Measurements from ENCODE around the gene MYO15A. TPM values are rescaled to one million over a fixed set of nuclear protein-coding genes. Genes with fewer than 3 reads are reported as not detected.
A peak's percentile ranks its signal among the peaks of the same experiment; 100 is the strongest.
"Not testable (repeated sequence)": the region's sequence is repeated elsewhere in the genome, so short reads cannot be mapped to it uniquely, and the experiment has no call there.

Gene MYO15A
- total RNA-seq, 1 donor from 2014 or later = 0.31 TPM

DNA sequence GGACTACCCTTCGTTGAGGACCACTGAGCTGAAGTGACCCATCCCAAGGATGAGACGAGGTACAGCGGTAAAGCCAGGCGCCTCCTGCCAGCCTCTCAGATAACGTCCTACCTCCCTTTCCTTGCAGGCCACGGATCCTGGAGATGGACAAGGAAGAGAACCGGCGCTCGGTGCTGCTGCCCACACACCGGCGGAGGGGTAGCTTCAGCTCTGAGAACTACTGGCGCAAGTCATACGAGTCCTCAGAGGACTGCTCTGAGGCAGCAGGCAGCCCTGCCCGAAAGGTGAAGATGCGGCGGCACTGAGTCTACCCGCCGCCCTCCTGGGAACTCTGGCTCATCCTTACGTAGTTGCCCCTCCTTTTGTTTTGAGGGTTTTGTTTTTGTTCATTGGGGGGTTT, 99.5 kb downstream of the MYO15A start:
- intact Hi-C loops (cut with micrococcal nuclease) = no loop called here
- Mint-ChIP-seq H3K9me3 (no peaks in the 10 kb centered on the region), H3K36me3 (ENCODE audit: low read depth) (peaks cover 35% of the 10 kb centered on the region), H3K4me3 (no peak overlapping the region), H3K4me1 (ENCODE audit: low read depth) (no peaks in the 10 kb centered on the region), H3K27ac (no peak overlapping the region), H3K27me3 (ENCODE audit: insufficient read depth) (no peaks in the 10 kb centered on the region)
- no peak for DNase-seq (ENCODE audit: low spot score)

DNA sequence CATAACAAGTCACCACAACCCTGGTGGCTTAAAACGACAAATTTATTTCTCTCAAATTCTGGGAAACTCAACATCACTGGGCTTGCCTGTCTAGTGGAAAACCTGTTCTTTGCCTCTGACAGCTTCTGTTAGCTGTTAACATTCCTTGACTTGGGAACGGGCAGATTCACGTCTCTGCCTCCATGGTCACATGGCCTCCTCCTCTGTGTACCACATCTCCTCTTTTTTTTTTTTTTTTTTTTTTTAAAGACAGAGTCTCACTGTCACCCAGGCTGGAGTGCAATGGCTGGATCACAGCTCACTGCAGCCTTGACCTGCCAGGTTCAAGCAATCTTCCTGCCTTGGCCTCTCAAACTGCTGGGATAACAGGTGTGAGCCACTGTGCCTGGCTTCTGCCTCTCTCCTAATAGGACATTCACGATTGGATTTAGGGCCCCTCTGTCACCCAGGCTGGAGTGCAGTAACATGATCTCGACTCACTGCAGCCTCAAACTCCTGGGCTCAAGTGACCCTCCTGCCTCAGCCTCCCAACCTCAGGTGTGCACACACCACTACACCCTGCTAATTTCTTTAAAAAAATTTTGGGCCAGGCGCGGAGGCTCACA, 105.2 kb downstream of the MYO15A start:
- intact Hi-C loops (cut with micrococcal nuclease) = no loop called here
- DNase-seq (ENCODE audit: low spot score) = no peak
- H3K4me3 Mint-ChIP-seq = no peak overlapping the region
- peaks cover 5% of the 10 kb centered on the region for H3K4me1 Mint-ChIP-seq (ENCODE audit: low read depth)
- H3K27me3 Mint-ChIP-seq (ENCODE audit: insufficient read depth) = no peaks in the 10 kb centered on the region
- no peak overlapping the region for H3K27ac Mint-ChIP-seq
- H3K9me3 Mint-ChIP-seq = no peaks in the 10 kb centered on the region
- peaks cover 13% of the 10 kb centered on the region for H3K36me3 Mint-ChIP-seq (ENCODE audit: low read depth)

DNA sequence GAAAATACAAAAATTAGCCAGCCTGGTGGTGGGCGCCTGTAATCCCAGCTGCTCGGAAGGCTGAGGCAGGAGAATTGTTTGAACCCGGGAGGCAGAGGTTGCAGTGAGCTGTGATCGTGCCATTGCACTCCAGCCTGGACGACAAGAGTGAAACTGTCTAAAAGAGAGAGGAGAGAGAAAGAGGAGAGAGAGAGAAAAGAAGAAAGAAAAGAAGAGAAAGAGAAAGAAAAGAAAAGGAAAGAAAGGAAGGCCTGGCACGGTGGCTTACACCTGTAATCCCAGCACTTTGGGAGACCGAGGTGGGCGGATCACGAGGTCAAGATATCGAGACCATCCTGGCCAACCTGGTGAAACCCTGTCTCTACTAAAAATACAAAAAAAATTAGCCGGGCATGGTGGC, 108.3 kb downstream of the MYO15A start:
- not testable (repeated sequence) for H3K27me3 Mint-ChIP-seq (ENCODE audit: insufficient read depth); H3K36me3 Mint-ChIP-seq (ENCODE audit: low read depth); H3K9me3 Mint-ChIP-seq; DNase-seq (ENCODE audit: low spot score); H3K27ac Mint-ChIP-seq; H3K4me1 Mint-ChIP-seq (ENCODE audit: low read depth); H3K4me3 Mint-ChIP-seq
- intact Hi-C loops (cut with micrococcal nuclease) = loop anchor here (1.0 kb wide), 1 partner anchor 76 kb away; no protein-coding TSS in a partner anchor

DNA sequence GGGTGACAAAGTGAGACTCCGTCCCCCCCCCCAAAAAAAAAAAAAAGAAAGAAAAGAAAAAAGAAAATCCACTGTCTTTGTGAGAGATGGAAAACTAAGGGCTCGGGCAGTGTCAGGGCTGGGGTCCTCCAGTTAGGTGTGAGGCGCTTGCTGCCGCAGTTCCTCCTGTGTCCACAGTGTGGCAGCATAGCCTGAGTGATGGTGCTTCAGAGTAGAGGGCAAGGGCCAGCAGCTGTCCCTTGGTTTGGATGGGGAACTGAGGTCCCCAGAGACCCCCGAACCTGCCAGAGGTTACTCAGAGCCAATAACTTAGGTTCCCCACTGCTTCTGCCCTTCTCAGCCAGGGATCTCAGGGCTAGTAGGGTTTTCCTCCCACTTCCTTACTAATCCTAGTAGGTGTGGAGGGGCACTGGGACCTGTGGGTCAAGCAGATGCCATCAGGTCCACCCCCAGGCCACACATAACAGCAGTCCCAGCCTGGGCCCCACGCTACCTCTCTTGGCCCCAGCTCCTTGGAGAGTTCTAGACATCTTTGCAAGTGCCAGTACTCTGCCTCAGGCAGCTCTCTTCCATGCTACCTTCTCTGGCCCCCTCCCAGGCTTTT, 109.0 kb downstream of the MYO15A start:
- Mint-ChIP-seq H3K36me3 (ENCODE audit: low read depth) (no peaks in the 10 kb centered on the region), H3K4me3 (no peak overlapping the region), H3K4me1 (ENCODE audit: low read depth) (peaks cover 5% of the 10 kb centered on the region), H3K27ac (no peak overlapping the region), H3K9me3 (no peaks in the 10 kb centered on the region), H3K27me3 (ENCODE audit: insufficient read depth) (no peaks in the 10 kb centered on the region)
- DNase-seq (ENCODE audit: low spot score) = peak; percentile 65
- intact Hi-C loops (cut with micrococcal nuclease) = loop anchor here (1.0 kb wide), 1 partner anchor 76 kb away; no protein-coding TSS in a partner anchor

DNA sequence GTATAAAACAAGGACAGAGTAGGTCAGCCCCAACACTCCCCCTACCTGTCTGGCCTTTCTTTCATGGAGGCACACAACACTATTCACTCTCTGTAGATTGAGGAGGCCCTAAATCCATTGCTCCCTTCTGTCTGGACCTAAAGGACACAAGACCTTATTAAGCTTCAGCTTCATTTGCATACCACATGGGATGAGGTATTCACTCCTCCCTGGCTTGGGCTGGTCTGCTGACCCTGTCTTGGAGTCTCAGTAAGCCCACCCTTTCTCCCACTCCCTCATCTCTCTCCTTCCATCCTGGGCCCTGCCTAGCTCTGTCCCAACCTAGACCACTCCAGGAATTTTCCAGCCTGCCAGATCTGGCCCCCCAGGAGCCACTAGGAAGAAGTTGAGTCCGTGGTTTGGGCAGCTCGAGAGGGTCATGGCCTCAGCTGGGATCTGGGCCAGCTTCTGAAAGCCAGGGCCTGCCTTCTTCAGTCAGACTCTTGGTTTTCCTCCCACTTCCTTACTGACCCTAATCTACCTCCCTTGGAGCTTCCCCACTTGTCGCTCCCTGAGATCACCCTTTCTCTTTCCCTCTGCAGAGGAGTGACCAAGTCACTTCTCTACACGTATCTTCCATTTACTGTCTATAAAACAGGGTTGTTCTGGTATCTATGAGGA, 110.3 kb downstream of the MYO15A start:
- Mint-ChIP-seq H3K4me1 (ENCODE audit: low read depth) (peaks cover 5% of the 10 kb centered on the region), H3K27ac (no peak overlapping the region), H3K4me3 (no peak overlapping the region), H3K9me3 (no peaks in the 10 kb centered on the region), H3K36me3 (ENCODE audit: low read depth) (no peaks in the 10 kb centered on the region), H3K27me3 (ENCODE audit: insufficient read depth) (no peaks in the 10 kb centered on the region)
- no peak for DNase-seq (ENCODE audit: low spot score)
- intact Hi-C loops (cut with micrococcal nuclease) = no loop called here

DNA sequence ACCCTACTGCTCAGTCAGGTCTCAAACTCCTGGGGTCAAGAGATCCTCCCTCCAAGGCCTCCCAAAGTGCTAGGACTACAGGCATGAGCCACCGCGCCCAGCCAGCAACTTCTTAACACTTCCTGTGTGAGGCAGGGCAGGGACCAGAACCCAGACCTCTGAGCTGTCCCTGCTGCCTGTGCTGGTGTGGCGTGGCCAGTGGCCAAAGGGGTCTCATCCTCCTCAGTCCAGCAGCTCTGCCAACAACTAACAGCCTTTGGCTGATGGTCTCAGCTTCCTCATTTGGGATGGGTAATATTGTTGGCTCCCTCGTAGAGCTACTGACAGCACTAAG, 115.5 kb downstream of the MYO15A start:
- DNase-seq (ENCODE audit: low spot score) = no peak
- Mint-ChIP-seq H3K27ac (no peak overlapping the region), H3K4me1 (ENCODE audit: low read depth) (peaks cover 20% of the 10 kb centered on the region), H3K27me3 (ENCODE audit: insufficient read depth) (peaks cover 2% of the 10 kb centered on the region), H3K36me3 (ENCODE audit: low read depth) (no peaks in the 10 kb centered on the region), H3K4me3 (no peak overlapping the region), H3K9me3 (no peaks in the 10 kb centered on the region)
- intact Hi-C loops (cut with micrococcal nuclease) = loop anchor here (2.0 kb wide), 3 partner anchors 83 to 185 kb away; partner anchors contain the start of genes ATPAF2, GID4 and SHMT1

DNA sequence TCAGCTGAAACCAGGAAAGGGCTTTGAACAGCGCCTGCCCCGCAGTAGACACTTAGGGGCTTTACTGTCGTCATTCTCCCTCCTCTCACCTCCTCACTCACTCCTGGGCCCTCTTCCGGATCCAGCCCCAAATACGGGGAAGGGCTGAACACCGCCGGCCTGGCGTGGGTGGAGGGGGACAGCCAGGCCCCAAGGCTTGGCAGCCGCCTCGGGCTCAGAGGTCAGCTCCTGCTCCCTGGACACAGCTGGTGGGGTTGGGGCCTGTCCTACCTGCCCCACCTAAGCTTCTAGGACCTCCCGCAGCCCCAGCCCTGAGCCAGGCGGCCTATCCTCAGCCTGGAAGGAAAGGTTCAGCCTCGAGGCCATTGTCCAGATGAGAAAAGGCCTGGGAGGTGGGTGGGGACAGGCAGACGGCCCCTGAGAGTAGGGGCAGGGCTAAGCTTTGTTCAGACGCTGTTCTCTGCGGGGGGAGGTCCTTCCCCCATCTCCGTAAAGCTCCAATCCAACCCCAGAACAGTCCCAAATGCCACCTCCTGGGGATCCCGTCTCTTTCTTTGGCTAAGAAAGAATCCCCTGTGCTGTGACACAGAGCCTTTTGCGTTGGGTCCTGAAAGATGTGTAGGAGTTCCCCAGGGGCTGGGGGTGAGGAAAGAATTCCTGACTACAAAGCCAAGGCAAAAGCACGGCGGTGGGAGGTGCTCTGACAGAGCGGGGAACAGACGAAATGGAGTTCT, 116.0 kb downstream of the MYO15A start:
- H3K9me3 Mint-ChIP-seq = no peaks in the 10 kb centered on the region

DNA sequence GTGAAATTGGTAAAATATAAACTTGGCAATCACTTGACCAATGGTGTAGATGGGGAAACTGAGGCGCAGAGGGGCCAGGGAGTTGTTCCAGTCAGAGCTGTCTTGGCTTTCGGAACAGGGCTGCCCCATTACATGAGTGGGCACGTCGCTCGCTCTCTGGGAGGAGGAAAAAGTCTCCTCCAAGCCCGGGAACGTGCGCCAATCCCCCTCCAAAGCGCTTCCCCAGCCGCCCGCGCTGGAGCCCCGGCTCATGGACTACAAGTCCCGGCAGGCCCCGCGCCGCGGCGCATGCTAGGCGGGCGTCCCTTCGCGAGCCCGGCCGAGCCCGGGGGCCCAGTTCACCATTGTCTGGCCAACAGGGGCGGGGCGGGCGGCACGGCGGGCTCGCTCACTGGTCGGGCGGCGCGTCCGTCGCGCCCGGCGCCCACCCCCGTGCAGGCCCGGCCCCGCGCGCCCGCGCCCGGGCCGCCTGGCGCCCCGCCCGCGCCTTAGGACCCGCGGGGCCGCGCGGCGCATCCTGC, 116.6 kb downstream of the MYO15A start, which contains the start of gene LLGL1:
Gene LLGL1, plus strand, starts transcription at position 515 of the 521 bp plus-strand sequence. CDS start 48 bp downstream, outside the sequence.
- peaks cover 20% of the 10 kb centered on the region for H3K4me1 Mint-ChIP-seq (ENCODE audit: low read depth)
- H3K27me3 Mint-ChIP-seq (ENCODE audit: insufficient read depth) = peaks cover 2% of the 10 kb centered on the region
- peak within 1 kb of the TSS; percentile 96 for H3K4me3 Mint-ChIP-seq
- intact Hi-C loops (cut with micrococcal nuclease) = loop anchor here (1.0 to 5.0 kb wide), 7 partner anchors 35 to 186 kb away; partner anchors contain the start of genes ALKBH5, ATPAF2, DRG2 and GID4
- peak; percentile 95 for DNase-seq (ENCODE audit: low spot score)
- H3K36me3 Mint-ChIP-seq (ENCODE audit: low read depth) = no peaks in the 10 kb centered on the region
- H3K9me3 Mint-ChIP-seq = no peaks in the 10 kb centered on the region
- peak within 1 kb of the TSS; percentile 90 for H3K27ac Mint-ChIP-seq

More for the DNA sequence above, 116.0 kb downstream of the MYO15A start:
- no peaks in the 10 kb centered on the region for H3K36me3 Mint-ChIP-seq (ENCODE audit: low read depth)
- H3K27ac Mint-ChIP-seq = peak overlapping the region; percentile 48
- no peak for DNase-seq (ENCODE audit: low spot score)
- peaks cover 20% of the 10 kb centered on the region for H3K4me1 Mint-ChIP-seq (ENCODE audit: low read depth)
- intact Hi-C loops (cut with micrococcal nuclease) = loop anchor here (1.0 to 5.0 kb wide), 7 partner anchors 36 to 186 kb away; partner anchors contain the start of genes ALKBH5, ATPAF2, DRG2 and GID4
- peak overlapping the region; percentile 70 for H3K4me3 Mint-ChIP-seq
- H3K27me3 Mint-ChIP-seq (ENCODE audit: insufficient read depth) = peaks cover 2% of the 10 kb centered on the region

DNA sequence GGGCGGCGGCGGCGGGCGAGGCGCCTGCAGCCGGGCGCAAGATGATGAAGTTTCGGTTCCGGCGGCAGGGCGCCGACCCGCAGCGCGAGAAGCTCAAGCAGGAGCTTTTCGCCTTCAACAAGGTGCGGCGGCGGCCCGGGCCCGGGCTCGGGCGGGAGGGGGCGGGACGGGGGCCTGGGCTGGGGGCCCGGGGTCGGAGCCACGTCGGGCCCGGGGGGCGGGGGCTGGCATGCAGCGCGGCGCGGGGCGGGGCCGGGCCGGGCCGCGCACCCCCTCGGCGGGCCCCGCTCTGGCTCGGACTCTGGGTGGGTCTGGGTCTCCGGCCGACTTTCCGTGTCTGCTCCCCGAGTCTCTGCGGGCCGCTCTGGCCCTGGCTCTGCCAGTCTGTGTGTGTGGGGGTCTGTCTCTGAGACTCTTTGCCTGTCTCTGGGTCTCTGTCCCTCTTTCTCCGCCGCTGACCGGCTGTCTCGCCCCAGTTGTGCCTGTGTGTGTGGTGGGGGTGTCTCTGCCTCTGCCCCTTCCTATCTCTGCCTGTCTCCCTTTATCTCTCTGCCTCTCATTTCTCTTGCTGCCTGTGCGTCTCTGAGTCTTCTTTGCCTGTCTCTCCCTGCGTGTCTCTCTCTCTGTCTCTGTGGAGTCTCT, 117.2 kb downstream of the MYO15A start:
- intact Hi-C loops (cut with micrococcal nuclease) = loop anchor here (1.0 to 5.0 kb wide), 7 partner anchors 35 to 187 kb away; partner anchors contain the start of genes ALKBH5, ATPAF2, DRG2 and GID4
- Mint-ChIP-seq H3K9me3 (no peaks in the 10 kb centered on the region), H3K27ac (peak overlapping the region; percentile 90), H3K4me1 (ENCODE audit: low read depth) (peaks cover 20% of the 10 kb centered on the region), H3K27me3 (ENCODE audit: insufficient read depth) (peaks cover 2% of the 10 kb centered on the region), H3K36me3 (ENCODE audit: low read depth) (no peaks in the 10 kb centered on the region), H3K4me3 (peak overlapping the region; percentile 96)
- no peak for DNase-seq (ENCODE audit: low spot score)

DNA sequence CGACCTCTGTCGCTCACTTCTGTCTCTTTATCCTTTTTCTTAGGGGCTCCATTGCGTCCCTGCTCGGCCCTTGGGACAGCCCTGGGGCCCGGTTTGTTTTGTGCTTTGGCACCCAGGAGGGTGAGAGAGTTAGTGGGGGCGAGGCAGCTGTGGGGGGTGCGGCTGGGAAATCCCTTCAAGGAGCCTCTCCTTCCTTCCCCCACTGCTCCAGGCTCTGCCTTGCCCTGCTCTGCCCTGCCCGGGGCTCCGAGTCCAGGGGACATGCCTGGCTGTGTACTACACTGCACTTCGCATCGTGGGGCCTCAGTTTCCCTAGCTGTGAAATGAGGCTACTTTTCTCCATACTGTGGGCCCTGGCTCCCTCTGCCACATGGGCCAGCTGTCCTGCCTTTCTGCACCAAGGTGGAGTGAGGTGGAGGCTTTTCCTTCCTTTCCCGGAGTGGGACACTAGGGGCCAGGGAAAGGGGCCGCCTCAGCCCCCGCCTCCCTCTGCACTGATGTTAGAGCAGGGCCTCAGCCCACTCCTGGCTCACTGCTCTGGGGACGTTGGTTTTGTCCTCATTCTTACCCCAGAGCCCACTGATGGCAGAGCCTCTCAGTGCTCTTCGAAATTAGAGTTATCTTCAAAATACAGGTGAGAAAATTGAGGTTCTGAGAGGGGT, 117.9 kb downstream of the MYO15A start:
- intact Hi-C loops (cut with micrococcal nuclease) = loop anchor here (5.0 kb wide), 1 partner anchor 139 kb away; the partner anchor contains the start of gene DRG2
- peaks cover 20% of the 10 kb centered on the region for H3K4me1 Mint-ChIP-seq (ENCODE audit: low read depth)
- peak overlapping the region; percentile 90 for H3K27ac Mint-ChIP-seq
- peaks cover 2% of the 10 kb centered on the region for H3K27me3 Mint-ChIP-seq (ENCODE audit: insufficient read depth)
- no peaks in the 10 kb centered on the region for H3K9me3 Mint-ChIP-seq
- H3K4me3 Mint-ChIP-seq = peak overlapping the region; percentile 96
- no peaks in the 10 kb centered on the region for H3K36me3 Mint-ChIP-seq (ENCODE audit: low read depth)
- DNase-seq (ENCODE audit: low spot score) = no peak

DNA sequence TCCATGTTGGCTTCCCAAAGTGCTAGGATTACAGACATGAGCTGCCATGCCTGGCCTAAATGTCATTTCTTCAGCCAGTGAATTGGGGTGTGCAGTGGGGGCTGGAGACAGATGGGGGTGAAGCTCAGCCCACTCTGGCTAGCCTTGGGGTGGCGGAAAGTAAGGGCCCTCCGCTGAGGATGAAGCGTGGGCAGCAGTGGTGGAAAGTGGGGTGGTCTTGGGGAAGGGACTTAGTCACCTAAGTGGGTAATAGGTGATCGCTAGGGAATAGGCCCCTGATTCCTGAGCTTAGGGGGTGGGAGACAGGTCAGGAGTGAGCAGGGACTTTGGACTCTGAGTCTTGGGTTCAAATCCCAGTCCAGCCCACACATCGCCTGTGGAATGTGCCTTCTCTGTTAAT, 119.1 kb downstream of the MYO15A start:
- no peak for DNase-seq (ENCODE audit: low spot score)
- H3K4me3 Mint-ChIP-seq = peak overlapping the region; percentile 3
- H3K36me3 Mint-ChIP-seq (ENCODE audit: low read depth) = no peaks in the 10 kb centered on the region
- no peaks in the 10 kb centered on the region for H3K9me3 Mint-ChIP-seq
- peaks cover 2% of the 10 kb centered on the region for H3K27me3 Mint-ChIP-seq (ENCODE audit: insufficient read depth)
- intact Hi-C loops (cut with micrococcal nuclease) = loop anchor here (5.0 kb wide), 1 partner anchor 140 kb away; the partner anchor contains the start of gene DRG2
- H3K27ac Mint-ChIP-seq = no peak overlapping the region
- peaks cover 20% of the 10 kb centered on the region for H3K4me1 Mint-ChIP-seq (ENCODE audit: low read depth)
